Fibroblast of the aortic adventitia (primary cell): ENCODE measurements around the gene SNX25. TPM values are rescaled to one million over a fixed set of nuclear protein-coding genes. Genes with fewer than 3 reads are reported as not detected.
"Not testable (repeated sequence)": the region's sequence is repeated elsewhere in the genome, so short reads cannot be mapped to it uniquely, and the experiment has no call there.

Experiments
- DNase-seq: peaks from one replicate; pipeline ENCODE4 v3.0.0-alpha.2; 2010; ENCODE audit warnings: low read depth
- H3K4me3 ChIP-seq: 2 replicates; pipeline ENCODE4 v1.5.1; 2011; ENCODE audit warnings: low read depth, mild to moderate bottlenecking, control low read depth, low read length, moderate library complexity
- CTCF ChIP-seq: IDR thresholded peaks from 2 replicates; pipeline ENCODE4 v1.5.1; 2011; ENCODE audit warnings: mild to moderate bottlenecking, low read length, control low read depth, inconsistent platforms; ENCODE audit not compliant: insufficient read depth
- total RNA-seq: library from RNA; depleted of rRNA; stranded (reverse); fragments of >200 nt; gene quantifications from 2 replicates; pipeline ENCODE4 v1.2.3, GENCODE V29; 2012; ENCODE audit warnings: low replicate concordance

Gene SNX25
- total RNA-seq, 1 donor, result 27.5 TPM

GRCh38 chr4:185249105-185249504 is 39.7 kb downstream of the SNX25 start:
- no peak overlapping the region for H3K4me3 ChIP-seq
- DNase-seq, result no peak
- no peak for TF ChIP-seq CTCF

GRCh38 chr4:185254434-185254833 is 45.0 kb downstream of the SNX25 start:
- TF ChIP-seq CTCF, result no peak
- no peak overlapping the region for H3K4me3 ChIP-seq
- no peak for DNase-seq

GRCh38 chr4:185255868-185256267 is 46.5 kb downstream of the SNX25 start:
- no peak for DNase-seq
- no peak overlapping the region for H3K4me3 ChIP-seq
- TF ChIP-seq CTCF, result no peak

- no peak for TF ChIP-seq CTCF
- no peak overlapping the region for H3K4me3 ChIP-seq
- peak; percentile 48 for DNase-seq
Observed at GRCh38 chr4:185256446-185256845, 47.0 kb downstream of the SNX25 start.

GRCh38 chr4:185257086-185257485 is 47.7 kb downstream of the SNX25 start:
- TF ChIP-seq CTCF, result no peak
- H3K4me3 ChIP-seq, result no peak overlapping the region
- DNase-seq, result no peak

- no peak for DNase-seq
- H3K4me3 ChIP-seq, result no peak overlapping the region
- TF ChIP-seq CTCF, result no peak
Observed at GRCh38 chr4:185257694-185258093, 48.3 kb downstream of the SNX25 start.

GRCh38 chr4:185258741-185259140 is 49.3 kb downstream of the SNX25 start:
- peak; percentile 57 for DNase-seq
- H3K4me3 ChIP-seq, result not testable (repeated sequence)
